ENCODE measurements around the gene NUBPL. TPM values are rescaled to one million over a fixed set of nuclear protein-coding genes. Genes with fewer than 3 reads are reported as not detected.
"Not testable (repeated sequence)": the region's sequence is repeated elsewhere in the genome, so short reads cannot be mapped to it uniquely, and the experiment has no call there.

Gene NUBPL
- total RNA-seq, 1 donor from 2014 or later = 13.1 TPM

DNA sequence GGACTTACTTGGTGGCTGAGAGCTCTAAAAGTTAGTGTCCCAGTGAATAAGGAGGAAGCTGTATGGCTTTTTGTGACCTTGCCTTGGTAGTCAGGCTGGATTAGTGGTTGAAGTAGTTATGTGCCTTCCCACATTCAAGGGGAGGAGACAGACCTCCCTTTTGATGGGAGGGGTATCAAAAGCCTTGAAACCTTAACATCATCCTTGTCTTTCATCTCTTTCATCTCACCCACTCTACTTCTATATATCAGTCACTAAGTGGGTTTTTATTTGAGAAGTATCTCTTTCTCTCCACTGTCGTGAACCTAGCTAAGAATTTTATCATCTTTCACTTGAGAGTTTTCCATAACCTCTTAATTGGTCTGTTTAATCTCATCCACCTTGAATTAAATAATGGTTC is 15.7 kb downstream of the NUBPL start:
- DNase-seq (ENCODE audit: extremely low read depth, low read depth, low spot score) = no peak

DNA sequence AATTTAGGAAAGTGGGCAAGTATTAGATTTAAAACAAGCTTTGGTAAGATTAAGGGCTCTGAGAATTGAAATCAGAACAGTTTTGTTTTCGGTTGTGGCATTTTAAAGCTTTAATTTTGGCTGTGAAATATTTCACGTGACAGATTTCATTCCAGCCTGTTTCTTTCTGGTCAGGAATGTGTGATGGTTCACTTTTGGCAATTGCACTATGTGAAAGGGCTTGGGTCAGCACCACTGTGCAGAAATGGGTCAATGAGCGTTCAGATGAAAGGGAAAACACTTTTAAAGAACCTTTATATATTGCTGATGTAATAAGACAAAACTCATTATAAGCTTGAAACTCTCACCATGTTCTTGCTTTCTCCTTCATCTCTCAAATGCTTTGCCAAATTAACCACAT is 17.1 kb downstream of the NUBPL start:
- DNase-seq (ENCODE audit: extremely low read depth, low read depth, low spot score) = no peak

DNA sequence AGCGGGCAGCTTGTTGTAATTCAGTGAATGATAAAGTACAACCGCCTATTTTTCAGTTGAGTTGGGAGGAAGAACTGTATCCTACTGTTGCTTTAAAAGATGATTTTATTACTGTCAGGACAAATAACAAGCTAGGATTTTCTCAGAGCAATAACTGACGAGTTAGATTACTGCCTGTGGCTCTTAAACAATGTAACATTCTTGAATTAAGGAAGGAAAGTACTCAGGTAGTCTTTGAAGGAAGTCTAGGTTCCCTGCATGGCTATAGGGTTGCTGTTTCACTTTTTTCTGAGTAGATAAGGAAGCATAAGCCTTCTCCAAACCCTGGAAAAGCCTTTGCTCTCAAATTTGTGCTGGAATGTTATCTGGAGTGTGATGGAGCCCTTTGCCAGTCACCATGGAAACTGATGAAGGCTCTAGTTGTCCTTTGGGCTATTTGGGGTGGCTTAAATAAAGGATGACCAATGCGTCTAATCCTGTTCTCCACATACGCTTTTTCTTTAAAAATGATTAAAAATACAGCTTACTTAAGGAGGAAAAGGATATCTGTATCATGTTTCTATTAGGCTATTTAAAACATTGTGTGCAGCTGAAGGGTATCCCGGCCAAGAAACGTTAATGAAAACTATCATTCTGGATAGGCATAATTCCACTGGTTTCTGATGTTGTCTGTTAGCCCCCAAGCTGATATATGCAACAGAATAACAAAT is 17.7 kb downstream of the NUBPL start:
- no peak for DNase-seq (ENCODE audit: extremely low read depth, low read depth, low spot score)

DNA sequence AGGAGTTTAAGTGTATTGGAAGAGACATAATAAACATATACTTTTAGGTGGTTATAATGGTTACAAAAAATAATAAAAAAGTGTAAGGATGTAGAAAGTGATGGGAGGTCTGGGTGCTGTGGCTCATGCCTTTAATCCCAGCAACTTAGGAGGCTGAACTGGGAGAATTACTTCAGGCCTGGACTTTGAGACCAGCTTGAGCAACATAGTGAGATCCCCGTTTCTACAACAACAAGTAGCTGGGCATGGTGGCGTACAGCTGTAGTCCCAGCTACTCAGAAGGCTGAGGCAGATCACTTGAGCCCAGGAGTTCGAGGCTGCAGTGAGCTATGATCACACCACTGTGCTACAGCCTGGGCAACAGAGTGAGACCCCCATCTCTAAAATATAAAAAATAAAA is 19.0 kb downstream of the NUBPL start:
- no peak for DNase-seq (ENCODE audit: extremely low read depth, low read depth, low spot score)

DNA sequence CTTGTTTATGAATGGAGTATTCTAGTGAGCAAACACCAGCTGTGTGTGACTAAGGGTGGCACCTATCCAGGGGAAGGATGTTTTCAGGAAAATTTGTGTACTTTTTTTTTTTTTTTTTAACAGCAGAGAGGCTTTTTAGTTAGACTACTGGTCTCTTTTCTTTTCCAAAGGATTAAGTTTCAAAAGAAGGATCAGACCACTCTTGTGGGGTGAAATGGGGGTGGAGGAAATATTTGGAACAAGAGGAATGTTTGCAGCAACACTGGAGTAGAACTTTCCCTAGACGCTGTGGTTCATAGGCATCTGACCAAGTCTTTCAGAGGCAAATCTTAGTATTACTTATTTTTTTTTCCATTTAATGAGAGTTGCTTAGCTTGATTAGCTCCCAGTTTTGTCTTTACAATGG is 21.1 kb downstream of the NUBPL start:
- DNase-seq (ENCODE audit: extremely low read depth, low read depth, low spot score) = no peak

DNA sequence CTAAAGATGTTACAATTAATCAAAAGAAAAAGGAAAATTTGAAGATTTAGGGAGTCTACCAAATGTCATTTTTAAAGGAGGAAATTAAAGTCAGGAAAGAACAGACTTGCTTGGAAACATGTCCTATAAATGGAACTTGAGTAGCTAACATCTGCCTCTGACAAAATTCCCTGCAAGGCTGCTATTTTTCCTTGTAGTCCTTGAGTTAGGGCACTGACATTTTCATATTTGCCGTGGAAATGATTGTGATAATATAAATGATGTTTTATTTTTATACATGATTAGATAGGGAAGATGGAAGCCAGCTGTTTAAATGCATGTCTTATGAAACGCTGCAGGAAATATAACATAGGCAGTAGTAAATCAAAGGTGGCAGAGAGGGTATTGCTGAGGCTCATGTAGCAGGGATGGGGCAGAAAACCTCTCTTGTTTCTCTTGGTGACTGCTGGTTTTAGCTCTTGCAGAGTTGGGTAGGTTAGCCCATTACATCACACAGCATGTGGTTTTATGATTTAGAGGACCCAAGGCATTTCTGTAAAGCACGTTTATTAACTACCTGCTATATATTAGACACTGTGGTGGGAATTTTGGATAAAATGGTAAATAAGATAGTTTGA is 21.7 kb downstream of the NUBPL start:
- no peak for DNase-seq (ENCODE audit: extremely low read depth, low read depth, low spot score)

DNA sequence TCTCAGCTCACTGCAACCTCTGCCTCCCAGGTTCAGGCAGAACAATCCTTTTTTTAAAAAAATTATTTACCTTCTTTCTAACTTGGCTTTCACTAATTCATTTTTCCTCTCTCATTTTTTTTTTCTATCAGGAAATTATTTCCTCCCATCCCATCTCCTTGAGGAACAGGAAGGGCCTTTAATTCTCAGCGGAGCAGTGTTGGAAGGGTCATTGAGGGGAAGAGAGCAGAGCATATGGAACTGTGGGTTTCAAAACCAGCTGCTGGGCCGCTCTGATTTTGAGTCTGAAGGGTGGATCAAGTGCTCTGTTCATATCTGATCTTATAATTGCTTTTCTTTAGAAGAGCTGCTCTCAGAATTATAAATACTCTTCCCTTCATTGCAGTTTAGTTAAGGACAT is 29.0 kb downstream of the NUBPL start:
- no peak for DNase-seq (ENCODE audit: extremely low read depth, low read depth, low spot score)

DNA sequence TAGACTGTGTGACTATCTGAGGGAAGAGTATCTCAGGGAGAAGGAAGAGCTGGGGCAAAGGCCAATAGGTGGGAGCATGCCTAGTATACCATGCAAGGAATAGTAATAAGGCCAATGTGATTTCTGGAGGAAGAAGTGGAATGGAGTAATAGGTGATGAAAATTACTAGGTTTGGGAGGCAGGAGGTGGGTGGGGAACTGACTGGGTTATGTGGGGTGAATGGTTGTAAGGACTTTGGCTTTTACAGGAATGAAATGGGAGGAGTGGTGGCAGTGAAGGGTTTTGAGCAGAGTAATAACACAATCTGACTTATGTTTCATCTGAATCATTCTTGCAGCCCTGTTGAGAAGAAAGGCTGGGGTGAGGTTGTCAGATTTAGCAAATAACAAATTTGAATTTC is 30.9 kb downstream of the NUBPL start:
- DNase-seq (ENCODE audit: extremely low read depth, low read depth, low spot score) = no peak

DNA sequence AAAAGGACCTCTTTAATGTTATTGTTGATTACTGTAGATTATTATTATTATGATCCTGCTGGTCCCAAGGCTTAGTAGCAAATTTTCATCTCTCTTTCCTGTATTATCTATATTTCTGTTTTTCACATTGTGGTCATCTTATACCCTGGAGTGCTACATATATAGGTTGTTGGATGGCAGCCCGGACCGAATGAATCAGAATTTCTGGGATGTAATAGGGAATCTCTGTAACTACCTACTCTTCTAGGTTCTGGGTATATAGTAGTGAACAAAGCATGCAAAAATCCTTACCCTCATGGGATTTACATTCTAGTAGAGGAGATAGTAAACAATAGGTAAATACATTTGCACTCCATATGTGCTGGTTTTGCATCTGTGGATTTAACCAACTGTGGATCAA is 31.4 kb downstream of the NUBPL start:
- no peak for DNase-seq (ENCODE audit: extremely low read depth, low read depth, low spot score)

DNA sequence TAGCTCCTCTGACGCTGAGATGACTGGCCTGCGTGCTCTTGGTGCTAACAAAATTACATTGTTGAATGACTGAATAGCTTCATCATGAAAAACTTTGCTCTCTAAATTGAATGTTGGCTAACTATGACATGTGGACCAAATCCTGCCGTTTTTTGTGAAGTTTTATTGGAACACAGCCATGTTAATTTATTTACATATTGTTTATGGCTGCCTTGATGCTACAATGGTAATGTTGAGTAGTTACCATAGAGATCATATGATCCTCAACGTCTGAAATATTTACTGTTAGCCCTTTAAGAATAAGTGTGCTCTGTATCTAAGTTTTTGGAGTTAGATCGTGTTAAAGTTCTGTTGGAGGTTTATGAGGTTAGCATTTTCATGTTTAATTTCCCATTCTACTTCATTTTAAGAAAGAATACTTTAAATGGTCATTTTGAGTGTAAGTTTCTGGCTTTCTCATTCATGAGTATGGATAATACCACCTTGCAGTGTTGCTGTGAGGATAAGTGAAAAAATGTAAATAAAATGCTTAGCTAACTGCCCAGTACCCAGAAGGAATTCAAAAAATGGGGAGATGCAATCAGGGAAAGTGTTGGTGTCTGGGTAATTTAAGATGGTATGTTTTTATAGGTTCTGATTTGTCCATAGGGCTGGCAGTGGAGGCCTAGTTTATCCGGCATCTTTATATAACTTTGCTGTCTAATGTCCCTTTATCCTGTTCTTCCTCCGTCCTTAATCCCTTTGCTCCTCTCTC is 35.3 kb downstream of the NUBPL start:
- DNase-seq (ENCODE audit: extremely low read depth, low read depth, low spot score) = no peak

DNA sequence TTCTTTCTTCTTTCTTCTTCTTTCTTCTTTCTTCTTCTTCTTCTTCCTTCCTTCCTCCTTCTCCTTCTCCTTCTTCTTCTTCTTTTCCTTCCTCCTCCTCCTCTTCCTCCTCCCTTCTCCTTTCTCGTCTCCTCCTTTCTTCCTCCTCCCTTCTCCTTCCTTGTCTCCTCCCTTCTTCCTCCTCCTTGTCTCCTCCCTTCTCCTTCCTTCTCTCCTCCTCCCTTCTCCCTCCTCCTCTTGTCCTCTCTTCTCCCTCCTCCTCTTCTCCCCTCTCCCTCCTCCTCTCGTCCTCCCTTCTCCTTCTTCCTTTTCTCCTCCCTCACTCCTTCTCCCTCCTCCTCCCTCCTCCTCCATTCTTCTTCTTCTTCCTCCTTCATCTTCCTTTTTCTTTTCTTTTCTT is 44.5 kb downstream of the NUBPL start:
- no peak for DNase-seq (ENCODE audit: extremely low read depth, low read depth, low spot score)

DNA sequence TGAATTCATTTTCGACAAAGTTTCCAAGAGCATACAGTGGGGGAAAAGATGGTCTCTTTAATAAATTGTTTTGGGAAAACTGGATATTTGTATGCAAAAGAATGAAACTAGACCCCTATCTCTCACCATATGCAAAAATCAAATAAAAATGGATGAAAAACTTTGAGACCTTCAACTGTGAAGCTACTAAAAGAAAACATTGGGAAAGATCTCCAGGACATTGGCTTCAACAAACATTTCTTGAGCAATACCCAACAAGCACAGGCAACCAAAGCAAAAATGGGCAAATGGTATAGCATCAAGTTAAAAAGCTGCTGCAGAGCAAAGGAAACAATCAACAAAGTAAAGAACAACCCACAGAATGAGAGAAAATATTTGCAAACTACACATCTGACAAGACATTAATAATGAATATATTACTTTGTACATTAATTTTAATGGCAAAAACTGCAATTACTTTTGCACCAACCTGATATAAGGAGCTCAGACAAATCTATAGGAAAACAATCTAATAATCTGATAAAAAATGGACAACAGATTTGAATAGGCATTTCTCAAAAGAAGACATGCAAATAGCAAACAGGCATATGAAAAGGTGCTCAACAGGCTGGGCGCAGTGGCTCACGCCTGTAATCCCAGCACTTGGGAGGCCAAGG is 50.7 kb downstream of the NUBPL start:
- no peak for DNase-seq (ENCODE audit: extremely low read depth, low read depth, low spot score)

DNA sequence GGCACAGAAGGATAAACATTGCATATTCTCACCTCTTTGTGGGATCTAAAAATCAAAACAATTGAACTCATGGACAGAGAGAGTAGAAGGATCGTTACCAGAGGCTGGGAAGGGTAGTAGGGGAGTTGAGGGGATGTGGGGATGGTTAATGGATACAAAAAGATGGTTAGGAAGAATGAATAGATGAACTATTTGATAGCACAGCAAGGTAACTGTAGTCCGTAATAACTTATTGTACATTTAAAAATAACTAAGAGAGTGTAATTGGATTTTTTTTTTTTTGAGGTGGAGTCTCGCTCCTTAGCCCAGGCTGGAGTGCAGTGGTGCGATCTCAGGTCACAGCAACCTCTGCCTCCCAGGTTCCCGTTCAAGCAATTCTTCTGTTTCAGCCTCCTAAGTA is 52.0 kb downstream of the NUBPL start:
- DNase-seq (ENCODE audit: extremely low read depth, low read depth, low spot score) = no peak

DNA sequence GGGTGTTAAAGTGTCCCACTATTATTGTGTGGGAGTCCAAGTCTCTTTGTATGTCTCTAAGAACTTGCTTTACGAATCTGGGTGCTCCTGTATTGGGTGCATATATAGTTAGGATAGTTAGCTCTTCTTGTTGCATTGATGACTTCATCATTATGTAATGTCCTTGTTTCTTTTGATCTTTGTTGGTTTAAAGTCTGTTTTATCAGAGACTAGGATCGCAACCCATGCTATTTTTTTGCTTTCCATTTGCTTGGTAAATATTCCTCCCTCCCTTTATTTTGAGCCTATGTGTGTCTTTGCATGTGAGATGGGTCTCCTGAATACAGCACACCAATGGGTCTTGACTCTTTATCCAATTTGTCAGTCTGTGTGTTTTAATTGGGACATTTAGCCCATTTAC is 57.7 kb downstream of the NUBPL start:
- DNase-seq (ENCODE audit: extremely low read depth, low read depth, low spot score) = not testable (repeated sequence)

DNA sequence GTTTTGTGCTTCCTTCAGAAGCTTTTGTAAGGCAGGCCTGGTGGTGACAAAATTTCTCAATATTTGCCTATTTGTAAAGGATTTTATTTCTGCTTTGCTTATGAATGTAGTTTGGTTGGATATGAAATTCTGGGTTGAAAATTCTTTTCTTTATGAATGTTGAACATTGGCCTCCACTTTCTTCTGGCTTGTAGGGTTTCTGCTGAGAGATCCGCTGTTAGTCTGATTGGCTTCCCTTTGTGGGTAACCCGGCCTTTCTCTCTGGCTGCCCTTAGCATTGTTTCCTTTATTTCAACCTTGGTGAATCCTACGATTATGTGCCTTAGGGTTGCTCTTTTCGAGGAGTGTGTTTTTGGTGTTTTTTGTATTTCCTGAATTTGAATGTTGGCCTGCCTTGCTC is 58.2 kb downstream of the NUBPL start:
- no peak for DNase-seq (ENCODE audit: extremely low read depth, low read depth, low spot score)

DNA sequence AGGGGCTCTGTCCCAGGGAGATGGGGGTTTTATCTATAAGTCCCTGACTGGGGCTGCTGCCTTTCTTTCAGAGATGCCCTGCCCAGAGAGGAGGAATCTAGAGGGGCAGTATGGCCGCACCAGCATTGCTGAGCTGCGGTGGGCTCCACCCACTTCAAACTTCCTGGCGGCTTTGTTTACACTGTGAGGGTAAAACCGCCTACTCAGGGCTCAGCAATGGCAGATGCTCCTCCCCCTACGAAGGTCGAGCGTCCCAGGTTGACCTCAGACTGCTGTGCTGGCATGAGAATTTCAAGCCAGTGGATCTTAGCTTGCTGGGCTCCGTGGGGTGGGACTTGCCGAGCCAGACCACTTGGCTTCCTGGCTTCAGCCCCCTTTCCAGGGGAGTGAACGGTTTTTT is 59.7 kb downstream of the NUBPL start:
- not testable (repeated sequence) for DNase-seq (ENCODE audit: extremely low read depth, low read depth, low spot score)

DNA sequence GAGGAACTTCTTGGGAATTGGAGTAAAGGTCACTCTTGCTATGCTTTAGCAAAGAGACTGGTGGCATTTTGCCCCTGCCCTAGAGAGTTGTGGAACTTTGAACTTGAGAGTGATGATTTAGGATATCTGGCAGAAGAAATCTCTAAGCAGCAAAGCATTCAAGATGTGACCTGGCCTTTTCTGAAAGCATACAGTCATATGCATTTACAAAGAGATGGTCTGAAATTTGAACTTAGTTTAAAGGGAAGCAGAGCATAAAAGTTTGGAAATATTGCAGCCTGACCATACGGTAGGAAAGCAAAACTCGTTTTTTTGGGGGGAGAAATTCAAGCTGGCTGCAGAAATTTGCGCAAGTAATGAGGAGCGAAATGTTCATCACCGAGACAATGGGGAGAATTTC is 60.9 kb downstream of the NUBPL start:
- DNase-seq (ENCODE audit: extremely low read depth, low read depth, low spot score) = no peak

DNA sequence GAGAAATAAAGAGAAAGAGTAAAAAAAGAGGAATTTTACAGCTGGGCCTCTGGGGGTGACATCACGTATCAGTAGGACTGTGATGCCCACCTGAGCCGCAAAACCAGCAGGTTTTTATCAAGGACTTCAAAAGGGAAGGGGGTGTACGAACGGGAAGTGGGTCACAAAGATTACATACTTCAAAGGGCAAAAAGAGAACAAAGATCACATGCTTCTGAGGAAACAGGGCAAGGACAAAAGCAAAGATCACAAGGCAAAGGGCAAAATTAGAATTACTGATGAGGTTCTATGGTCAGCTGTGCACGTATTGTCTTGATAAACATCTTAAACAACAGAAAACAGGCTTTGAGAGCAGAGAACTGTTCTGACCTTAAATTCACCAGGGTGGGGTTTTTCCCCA is 91.7 kb downstream of the NUBPL start:
- DNase-seq (ENCODE audit: extremely low read depth, low read depth, low spot score) = not testable (repeated sequence)

DNA sequence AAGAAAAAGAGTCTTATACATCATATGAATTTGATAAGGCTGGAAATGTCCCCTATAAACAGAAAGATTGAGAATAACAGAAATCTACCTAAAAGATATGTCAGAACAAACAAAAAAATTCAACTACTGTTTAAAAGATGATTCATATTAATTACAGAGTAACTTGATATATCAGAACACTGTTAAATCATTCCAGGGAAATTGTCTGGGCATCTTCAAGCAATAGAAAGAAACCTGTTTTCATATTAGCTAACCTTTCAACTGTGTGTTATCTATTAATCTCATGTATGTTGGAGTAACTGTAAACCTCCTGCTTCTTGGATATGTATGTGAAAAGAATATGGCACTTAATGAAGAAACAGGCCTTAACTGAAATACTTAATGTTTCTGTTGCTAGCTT is 96.7 kb downstream of the NUBPL start:
- DNase-seq (ENCODE audit: extremely low read depth, low read depth, low spot score) = no peak

DNA sequence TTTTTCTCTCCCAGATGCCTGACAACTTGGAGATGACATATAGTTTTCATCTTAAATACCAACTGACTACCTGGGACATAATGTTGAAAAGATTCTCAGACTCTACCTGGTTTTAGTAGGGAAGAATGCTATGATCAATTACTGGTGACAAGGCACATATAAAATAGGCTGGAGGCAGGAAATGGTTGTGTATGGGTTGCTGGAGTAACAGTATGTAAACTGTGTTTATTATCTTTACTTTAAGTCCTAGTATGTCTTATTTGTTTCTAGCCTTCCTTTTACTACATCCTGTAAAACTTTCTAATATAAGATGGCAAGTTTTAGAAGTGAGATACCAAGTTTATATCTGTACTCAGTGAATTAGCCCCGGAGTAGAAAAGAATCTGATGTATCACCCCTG is 98.1 kb downstream of the NUBPL start:
- no peak for DNase-seq (ENCODE audit: extremely low read depth, low read depth, low spot score)

DNA sequence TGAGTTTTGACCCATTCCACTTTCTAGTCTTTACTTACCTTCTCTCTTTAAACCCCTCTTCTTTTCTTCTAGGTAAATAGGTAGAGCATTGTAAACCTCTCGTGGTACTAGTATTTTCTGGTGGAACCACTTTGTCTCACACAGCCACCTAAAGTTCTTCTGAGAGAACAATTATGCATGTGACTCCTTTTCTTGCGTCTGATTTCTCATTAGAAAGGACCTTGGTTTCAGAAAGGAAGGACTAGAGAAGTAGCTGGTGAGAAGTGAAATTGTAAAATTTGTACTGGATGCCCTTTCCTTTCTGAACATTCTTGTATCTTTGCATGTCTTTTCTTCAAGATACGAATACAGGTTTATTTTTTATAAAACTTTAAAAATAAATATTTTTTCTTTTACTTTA is 99.0 kb downstream of the NUBPL start:
- no peak for DNase-seq (ENCODE audit: extremely low read depth, low read depth, low spot score)

DNA sequence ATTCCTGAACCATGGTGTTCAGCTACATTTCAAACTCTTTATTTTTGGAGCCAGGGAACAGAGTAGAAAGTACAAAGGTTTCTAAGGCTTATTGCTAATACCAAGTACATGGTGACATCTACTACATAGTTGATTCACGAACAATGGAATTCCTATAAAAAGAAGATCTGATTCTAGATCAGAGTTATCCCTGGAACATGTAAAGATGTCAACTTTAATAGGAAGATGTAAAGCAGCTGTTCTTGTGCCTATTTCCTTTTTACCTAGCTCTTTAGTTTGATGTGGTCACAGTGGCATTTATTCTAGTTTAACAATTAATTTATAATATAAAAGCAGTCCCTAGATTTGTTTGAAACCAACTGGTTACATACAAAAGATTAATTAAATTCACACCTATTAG is 99.5 kb downstream of the NUBPL start:
- DNase-seq (ENCODE audit: extremely low read depth, low read depth, low spot score) = no peak
